Mesenchymal stem cell (in vitro differentiated cells and primary cell): ENCODE results near the gene SLIT3.

Experiments used
- DNase-seq: peaks from one replicate; pipeline ENCODE4 v3.0.0-alpha.2; 2013
- H2AFZ ChIP-seq: one replicate; pipeline ENCODE4 v1.6.1; 2013; ENCODE audit warnings: low read depth, mild to moderate bottlenecking, control low read depth, inconsistent platforms, low read length, moderate library complexity
- H2AK5ac ChIP-seq: 2 replicates; pipeline ENCODE4 v1.6.1; 2013; ENCODE audit warnings: low read length, moderate library complexity, mild to moderate bottlenecking, inconsistent platforms; ENCODE audit not compliant: severe bottlenecking
- H2BK120ac ChIP-seq: one replicate; pipeline ENCODE4 v1.6.1; 2013; ENCODE audit warnings: low read depth, mild to moderate bottlenecking, inconsistent platforms, low read length, moderate library complexity
- H2BK12ac ChIP-seq, 2 experiments: one replicate each; pipeline ENCODE4 v1.6.1; 2013; ENCODE audit warnings: inconsistent platforms in 2 of 2, low read length in 2 of 2, mild to moderate bottlenecking in 2 of 2, moderate library complexity in 2 of 2, control low read depth in 1 of 2
- H2BK15ac ChIP-seq: one replicate; pipeline ENCODE4 v1.6.1; 2013; ENCODE audit warnings: mild to moderate bottlenecking, low read depth, inconsistent platforms; ENCODE audit not compliant: poor library complexity, severe bottlenecking
- H2BK5ac ChIP-seq: 2 replicates; pipeline ENCODE4 v1.6.1; 2013; ENCODE audit warnings: low read depth, mild to moderate bottlenecking, low read length, control low read depth, inconsistent platforms; ENCODE audit not compliant: poor library complexity, severe bottlenecking
- H3K14ac ChIP-seq, 2 experiments: one replicate each; pipeline ENCODE4 v1.6.1; 2013; ENCODE audit warnings: inconsistent platforms in 2 of 2, low read length in 2 of 2, control low read depth in 1 of 2, mild to moderate bottlenecking in 1 of 2, moderate library complexity in 1 of 2
- H3K18ac ChIP-seq, 2 experiments: one replicate each; pipeline ENCODE4 v1.6.1; 2013; ENCODE audit warnings: inconsistent platforms in 2 of 2, low read length in 2 of 2, control low read depth in 1 of 2, low read depth in 1 of 2, mild to moderate bottlenecking in 1 of 2
- H3K23ac ChIP-seq, 2 experiments: one replicate each; pipeline ENCODE4 v1.6.1; 2013; ENCODE audit warnings: inconsistent platforms in 2 of 2, low read length in 2 of 2, mild to moderate bottlenecking in 2 of 2, moderate library complexity in 2 of 2, control low read depth in 1 of 2
- H3K27ac ChIP-seq: 2 replicates; pipeline ENCODE4 v1.5.1; 2013; ENCODE audit warnings: mild to moderate bottlenecking, moderate library complexity, low read length, control low read depth, inconsistent platforms; ENCODE audit not compliant: poor library complexity, severe bottlenecking
- H3K27me3 ChIP-seq, 2 experiments: 2 replicates each; pipeline versions ENCODE4 v1.6.1 to v1.7.0; 2013; ENCODE audit warnings: low read length in 2 of 2, mild to moderate bottlenecking in 2 of 2, moderate library complexity in 2 of 2, control low read depth in 1 of 2, inconsistent platforms in 1 of 2; ENCODE audit not compliant: control insufficient read depth in 1 of 2, insufficient read depth in 1 of 2
- H3K36me3 ChIP-seq, 2 experiments: 2 replicates each; pipeline versions ENCODE4 v1.6.1 to v1.7.0; 2013; ENCODE audit warnings: low read length in 2 of 2, control low read depth in 1 of 2, inconsistent platforms in 1 of 2, low read depth in 1 of 2, mild to moderate bottlenecking in 1 of 2; ENCODE audit not compliant: insufficient read depth in 2 of 2, control insufficient read depth in 1 of 2
- H3K4ac ChIP-seq, 2 experiments: one replicate each; pipeline ENCODE4 v1.6.1; 2013; ENCODE audit warnings: inconsistent platforms in 2 of 2, low read length in 2 of 2, mild to moderate bottlenecking in 2 of 2, moderate library complexity in 2 of 2, control low read depth in 1 of 2, low read depth in 1 of 2
- H3K4me1 ChIP-seq: 2 replicates; pipeline ENCODE4 v1.6.1; 2013; ENCODE audit warnings: low read depth, low read length, control low read depth; ENCODE audit not compliant: control insufficient read depth, insufficient read depth
- H3K4me2 ChIP-seq: 2 replicates; pipeline ENCODE4 v1.6.1; 2013; ENCODE audit warnings: low read length, mild to moderate bottlenecking, inconsistent platforms; ENCODE audit not compliant: poor library complexity, severe bottlenecking
- H3K4me3 ChIP-seq, 2 experiments: 2 replicates each; pipeline versions ENCODE4 v1.5.1 to v1.7.0; 2013; ENCODE audit warnings: low read length in 2 of 2, mild to moderate bottlenecking in 2 of 2, control low read depth in 1 of 2, low read depth in 1 of 2; ENCODE audit not compliant: insufficient read depth in 1 of 2
- H3K79me1 ChIP-seq: replicated peaks from 2 replicates; pipeline ENCODE4 v1.6.1; 2013; ENCODE audit warnings: mild to moderate bottlenecking, control low read depth, low read length, inconsistent platforms; ENCODE audit not compliant: poor library complexity, severe bottlenecking
- H3K9ac ChIP-seq: 2 replicates; pipeline ENCODE4 v1.7.0; 2013; ENCODE audit warnings: mild to moderate bottlenecking, low read length, moderate library complexity
- H3K9me3 ChIP-seq: 2 replicates; pipeline ENCODE4 v1.7.0; 2013; ENCODE audit warnings: mild to moderate bottlenecking, low read length; ENCODE audit not compliant: control insufficient read depth
- H4K8ac ChIP-seq: one replicate; pipeline ENCODE4 v1.6.1; 2013; ENCODE audit warnings: inconsistent platforms, mild to moderate bottlenecking, low read length, moderate library complexity
- H4K91ac ChIP-seq: one replicate; pipeline ENCODE4 v1.6.1; 2013; ENCODE audit warnings: mild to moderate bottlenecking, low read length, inconsistent platforms
- WGBS: methylation state at CpG from one replicate; pipeline ENCODE4 v1.1.7; 2013; ENCODE audit warnings: mixed read lengths; 5-methylcytosine and 5-hydroxymethylcytosine counted together

The SLIT3 gene

DNA sequence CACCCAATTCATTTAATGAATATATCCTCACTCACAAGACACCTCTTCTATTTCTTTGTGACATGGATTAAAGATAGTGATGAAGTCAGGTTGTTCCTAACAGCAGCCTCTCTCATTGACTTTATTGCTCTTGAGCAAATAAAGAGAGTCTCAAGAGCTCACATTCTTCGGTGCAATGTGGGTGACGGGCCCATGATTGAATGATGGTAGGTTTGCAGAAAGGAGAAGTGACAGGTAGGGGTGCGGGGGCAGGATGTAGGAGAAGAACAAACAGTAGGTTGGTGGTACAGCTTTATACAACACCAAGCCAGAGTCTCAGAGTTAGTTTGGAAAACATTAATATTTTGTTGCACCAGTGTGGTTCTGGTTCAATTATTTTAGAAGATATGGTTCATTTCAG, 122.2 kb downstream of the SLIT3 start:
- H3K36me3 ChIP-seq = peaks cover 0 to 61% of the 10 kb centered on the region in 2 experiments
- H3K4me1 ChIP-seq = no peaks in the 10 kb centered on the region
- DNase-seq = no peak
- no peak overlapping the region for H3K23ac ChIP-seq
- H3K18ac ChIP-seq = no peak overlapping the region
- no peak overlapping the region for H2BK120ac ChIP-seq
- no peak overlapping the region for H3K4me3 ChIP-seq
- H3K79me1 ChIP-seq = no peaks in the 10 kb centered on the region
- H2AFZ ChIP-seq = no peak overlapping the region
- WGBS = 80% methylated on average over 3 of the region's 3 CpGs
- no peak overlapping the region for H2BK5ac ChIP-seq
- H3K4ac ChIP-seq = no peak overlapping the region
- no peak overlapping the region for H3K9ac ChIP-seq
- H3K27me3 ChIP-seq = no peaks in the 10 kb centered on the region
- no peak overlapping the region for H3K27ac ChIP-seq
- no peak overlapping the region for H4K91ac ChIP-seq
- H2BK12ac ChIP-seq = no peak overlapping the region
- no peak overlapping the region for H2BK15ac ChIP-seq
- no peak overlapping the region for H2AK5ac ChIP-seq
- H3K9me3 ChIP-seq = no peaks in the 10 kb centered on the region
- H3K14ac ChIP-seq = no peak overlapping the region
- no peak overlapping the region for H3K4me2 ChIP-seq
- no peak overlapping the region for H4K8ac ChIP-seq

- no peak overlapping the region for H2AK5ac ChIP-seq
- no peak overlapping the region for H2BK120ac ChIP-seq
- no peak overlapping the region for H2BK15ac ChIP-seq
- 90% methylated on average over 5 of the region's 5 CpGs for WGBS
- H3K14ac ChIP-seq = no peak overlapping the region
- H3K79me1 ChIP-seq = no peaks in the 10 kb centered on the region
- no peak overlapping the region for H3K18ac ChIP-seq
- no peaks in the 10 kb centered on the region for H3K9me3 ChIP-seq
- H3K4me3 ChIP-seq = no peak overlapping the region
- DNase-seq = no peak
- H3K36me3 ChIP-seq = peaks cover 0 to 66% of the 10 kb centered on the region in 2 experiments
- H2AFZ ChIP-seq = no peak overlapping the region
- H4K8ac ChIP-seq = no peak overlapping the region
- no peak overlapping the region for H2BK5ac ChIP-seq
- H3K23ac ChIP-seq = no peak overlapping the region
- no peaks in the 10 kb centered on the region for H3K27me3 ChIP-seq
- H3K27ac ChIP-seq = no peak overlapping the region
- no peak overlapping the region for H3K9ac ChIP-seq
- no peaks in the 10 kb centered on the region for H3K4me1 ChIP-seq
- H4K91ac ChIP-seq = no peak overlapping the region
- H2BK12ac ChIP-seq = no peak overlapping the region
- H3K4ac ChIP-seq = no peak overlapping the region
- no peak overlapping the region for H3K4me2 ChIP-seq
Observed at GRCh38 chr5:169178274-169178673, 122.7 kb downstream of the SLIT3 start.

- no peaks in the 10 kb centered on the region for H3K79me1 ChIP-seq
- no peak overlapping the region for H2BK15ac ChIP-seq
- no peak overlapping the region for H2BK5ac ChIP-seq
- H3K27me3 ChIP-seq = no peaks in the 10 kb centered on the region
- 20% methylated on average over 4 of the region's 5 CpGs for WGBS
- no peak overlapping the region for H3K4ac ChIP-seq
- H3K9ac ChIP-seq = no peak overlapping the region
- no peak overlapping the region for H4K8ac ChIP-seq
- no peak overlapping the region for H3K14ac ChIP-seq
- no peak overlapping the region for H2BK12ac ChIP-seq
- H2BK120ac ChIP-seq = no peak overlapping the region
- no peaks in the 10 kb centered on the region for H3K4me1 ChIP-seq
- no peak for DNase-seq
- H3K23ac ChIP-seq = no peak overlapping the region
- H2AK5ac ChIP-seq = no peak overlapping the region
- no peak overlapping the region for H3K27ac ChIP-seq
- H2AFZ ChIP-seq = no peak overlapping the region
- H3K36me3 ChIP-seq = peaks cover 0 to 62% of the 10 kb centered on the region in 2 experiments
- no peak overlapping the region for H3K4me3 ChIP-seq
- H3K9me3 ChIP-seq = no peaks in the 10 kb centered on the region
- H4K91ac ChIP-seq = no peak overlapping the region
- no peak overlapping the region for H3K4me2 ChIP-seq
- H3K18ac ChIP-seq = no peak overlapping the region
Observed at GRCh38 chr5:169176709-169177694, 123.9 kb downstream of the SLIT3 start.

DNA sequence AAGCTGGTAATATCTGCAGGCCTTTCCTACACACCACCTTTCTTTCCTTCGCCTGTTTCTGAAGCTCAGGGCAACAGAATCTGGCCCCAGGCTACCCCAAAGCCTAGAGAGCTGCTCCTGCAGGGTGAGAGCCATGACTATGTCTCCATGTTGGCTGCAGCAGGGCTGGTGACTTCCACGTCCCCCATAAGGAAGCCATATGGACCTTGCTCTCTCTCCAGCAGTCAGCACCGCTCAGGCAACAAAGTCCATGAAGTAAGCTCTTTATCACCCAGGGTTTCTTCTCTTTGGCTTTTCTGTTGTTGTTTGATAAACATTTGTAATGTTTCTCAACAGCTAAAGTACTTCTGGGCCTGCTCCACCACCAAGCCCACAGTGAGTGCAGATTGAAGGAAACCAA, 125.2 kb downstream of the SLIT3 start:
- no peak overlapping the region for H3K4me2 ChIP-seq
- DNase-seq = no peak
- no peak overlapping the region for H3K27ac ChIP-seq
- no peak overlapping the region for H3K23ac ChIP-seq
- H3K27me3 ChIP-seq = no peaks in the 10 kb centered on the region
- no peaks in the 10 kb centered on the region for H3K9me3 ChIP-seq
- no peak overlapping the region for H2BK5ac ChIP-seq
- peaks cover 0 to 65% of the 10 kb centered on the region in 2 experiments for H3K36me3 ChIP-seq
- no peak overlapping the region for H2BK120ac ChIP-seq
- H2BK12ac ChIP-seq = no peak overlapping the region
- H3K4me1 ChIP-seq = no peaks in the 10 kb centered on the region
- H3K79me1 ChIP-seq = no peaks in the 10 kb centered on the region
- 64% methylated on average over 2 of the region's 3 CpGs for WGBS
- no peak overlapping the region for H2BK15ac ChIP-seq
- no peak overlapping the region for H3K18ac ChIP-seq
- no peak overlapping the region for H3K4me3 ChIP-seq
- no peak overlapping the region for H4K91ac ChIP-seq
- H3K4ac ChIP-seq = no peak overlapping the region
- H2AK5ac ChIP-seq = no peak overlapping the region
- H2AFZ ChIP-seq = no peak overlapping the region
- H3K14ac ChIP-seq = no peak overlapping the region
- no peak overlapping the region for H4K8ac ChIP-seq
- no peak overlapping the region for H3K9ac ChIP-seq
